GM13976 (cell line): ENCODE results near the gene ASXL3.

Experiments used
- DNase-seq: peaks from one replicate; pipeline ENCODE4 v3.0.0; 2012; ENCODE audit warnings: low spot score
- CTCF ChIP-seq: IDR thresholded peaks from 2 replicates; pipeline ENCODE4 v1.5.1; 2012; ENCODE audit warnings: borderline replicate concordance, mild to moderate bottlenecking; ENCODE audit not compliant: insufficient read depth; ENCODE audit errors: extremely low read depth, missing control alignments, control extremely low read depth
- in situ Hi-C: fragments of 300-500 bp; cut with MboI; formaldehyde crosslinking; loops from one replicate; pipeline ENCODE4 v1.12.0; 2022; ENCODE audit warnings: low sequenced_read_pairs, mixed read lengths, inconsistent platforms; ENCODE audit not compliant: unreplicated experiment

ASXL3 gene

GRCh38 chr18:33556846-33557245, 21.2 kb upstream of the ASXL3 start:
- no peak for DNase-seq
- TF ChIP-seq CTCF, result no peak
- in situ Hi-C loops, result no loop called here

- DNase-seq, result no peak
- no peak for TF ChIP-seq CTCF
- in situ Hi-C loops, result no loop called here
These were observed 20.3 kb upstream of the ASXL3 start for GRCh38 chr18:33557706-33558105.

GRCh38 chr18:33558529-33558928, 19.5 kb upstream of the ASXL3 start:
- TF ChIP-seq CTCF, result no peak
- DNase-seq, result no peak
- in situ Hi-C loops, result no loop called here

- in situ Hi-C loops, result no loop called here
- no peak for DNase-seq
- no peak for TF ChIP-seq CTCF
These were observed 17.2 kb upstream of the ASXL3 start for GRCh38 chr18:33560686-33561370.

GRCh38 chr18:33562741-33563140, 15.3 kb upstream of the ASXL3 start:
- in situ Hi-C loops, result no loop called here
- DNase-seq, result no peak
- no peak for TF ChIP-seq CTCF

GRCh38 chr18:33567705-33568104, 10.3 kb upstream of the ASXL3 start:
- in situ Hi-C loops, result no loop called here
- TF ChIP-seq CTCF, result no peak
- DNase-seq, result no peak
